ENCODE results near the gene IL1RL1. TPM values are rescaled to one million over a fixed set of nuclear protein-coding genes. Genes with fewer than 3 reads are reported as not detected.

The IL1RL1 gene
- total RNA-seq, 1 experiment from 2014 or later: not detected

DNA sequence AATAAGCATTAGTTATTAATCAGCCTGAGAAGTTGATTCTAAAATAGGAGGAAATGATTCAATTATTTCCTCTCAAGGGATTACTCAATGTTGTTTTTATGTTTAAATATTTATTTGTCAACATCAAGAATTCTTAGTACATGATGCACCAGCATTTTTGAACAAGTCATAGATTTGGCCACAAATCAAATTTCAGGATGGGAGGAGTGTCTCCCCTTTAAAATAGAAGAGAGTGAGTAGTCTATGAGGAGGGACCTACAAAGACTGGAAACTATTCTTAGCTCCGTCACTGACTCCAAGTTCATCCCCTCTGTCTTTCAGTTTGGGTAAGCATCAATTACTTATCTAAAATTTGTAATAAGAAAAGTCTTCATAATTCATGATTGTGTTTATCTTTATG is 25.6 kb downstream of the IL1RL1 start:
- Histone ChIP-seq H3K4me3 (ENCODE audit: insufficient read depth, low read depth, low read length) (no peak overlapping the region), H3K27me3 (ENCODE audit: control insufficient read depth, insufficient read depth, low read length) (no peaks in the 10 kb centered on the region), H3K36me3 (replicated peaks; ENCODE audit: control insufficient read depth, insufficient read depth, low read length) (no peaks in the 10 kb centered on the region)
- no peak for DNase-seq

DNA sequence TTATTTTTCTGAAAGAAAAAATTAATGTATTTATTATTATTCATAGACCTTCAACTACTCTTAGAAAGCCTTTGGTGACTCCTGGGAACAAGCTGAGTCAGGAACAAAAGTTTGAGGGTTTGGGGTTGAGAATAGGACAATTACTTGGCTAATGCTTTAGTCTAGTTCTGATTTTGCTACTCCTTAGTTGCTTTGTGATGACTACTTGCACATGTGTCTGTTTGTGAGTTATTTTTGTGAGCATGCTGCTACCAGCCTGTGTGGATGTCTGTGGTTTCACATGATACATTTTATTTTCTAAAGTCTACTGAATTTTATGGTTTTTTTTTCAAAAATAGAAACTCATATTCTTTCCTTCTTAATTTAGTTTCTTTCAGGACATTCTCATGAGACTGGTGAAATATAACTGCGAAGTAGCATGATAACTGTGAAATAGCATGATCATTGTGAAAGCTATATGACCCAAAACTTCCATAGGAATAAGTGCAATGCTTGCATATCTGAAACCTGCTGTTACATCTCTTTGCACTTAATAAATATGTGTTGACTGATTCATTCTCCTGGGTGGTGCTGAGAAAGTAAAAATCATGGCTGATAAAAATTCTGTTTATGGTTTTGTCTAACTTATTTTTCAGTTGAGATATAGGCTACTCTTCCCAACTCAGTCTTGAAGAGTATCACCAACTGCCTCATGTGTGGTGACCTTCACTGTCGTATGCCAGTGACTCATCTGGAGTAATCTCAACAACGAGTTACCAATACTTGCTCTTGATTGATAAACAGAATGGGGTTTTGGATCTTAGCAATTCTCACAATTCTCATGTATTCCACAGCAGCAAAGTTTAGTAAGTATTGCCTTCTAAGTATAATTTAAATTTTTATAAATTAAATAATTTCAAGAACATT is 26.4 kb downstream of the IL1RL1 start:
- Histone ChIP-seq H3K4me3 (ENCODE audit: insufficient read depth, low read depth, low read length) (no peak overlapping the region), H3K36me3 (replicated peaks; ENCODE audit: control insufficient read depth, insufficient read depth, low read length) (no peaks in the 10 kb centered on the region), H3K27me3 (ENCODE audit: control insufficient read depth, insufficient read depth, low read length) (no peaks in the 10 kb centered on the region)
- no peak for DNase-seq

DNA sequence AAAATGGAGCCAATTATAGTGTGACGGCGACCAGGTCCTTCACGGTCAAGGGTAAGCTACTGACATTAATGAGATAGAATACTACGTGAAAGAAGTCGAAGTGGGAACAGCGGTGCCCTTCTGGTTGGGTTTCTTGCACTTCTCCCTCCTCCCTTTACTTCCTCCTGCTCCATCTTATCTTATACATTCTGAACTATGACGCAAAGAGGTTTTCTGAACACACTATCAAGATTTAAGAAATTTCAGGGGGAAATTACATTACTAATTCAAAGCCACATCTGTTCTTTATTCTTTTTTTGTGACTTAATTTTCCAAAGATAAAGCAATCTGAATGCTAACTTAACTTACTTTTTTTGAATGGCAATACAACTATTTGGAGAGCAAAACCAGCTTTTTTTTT is 29.4 kb downstream of the IL1RL1 start:
- no peaks in the 10 kb centered on the region for H3K36me3 ChIP-seq (replicated peaks; ENCODE audit: control insufficient read depth, insufficient read depth, low read length)
- no peak for DNase-seq
- no peaks in the 10 kb centered on the region for H3K27me3 ChIP-seq (ENCODE audit: control insufficient read depth, insufficient read depth, low read length)
- no peak overlapping the region for H3K4me3 ChIP-seq (ENCODE audit: insufficient read depth, low read depth, low read length)

DNA sequence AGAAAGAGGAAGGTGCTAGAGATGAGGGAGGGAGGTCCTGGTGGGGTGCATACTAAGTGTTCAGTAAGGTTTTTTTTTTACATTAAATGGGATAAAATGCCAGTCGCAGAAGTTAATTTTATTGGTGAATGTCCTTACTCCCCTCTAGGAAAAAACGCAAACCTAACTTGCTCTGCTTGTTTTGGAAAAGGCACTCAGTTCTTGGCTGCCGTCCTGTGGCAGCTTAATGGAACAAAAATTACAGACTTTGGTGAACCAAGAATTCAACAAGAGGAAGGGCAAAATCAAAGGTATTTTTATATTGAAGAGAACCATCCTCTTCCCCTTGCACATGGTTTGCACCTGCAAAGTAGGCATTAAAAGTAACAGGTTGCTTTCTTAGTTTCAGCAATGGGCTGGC is 31.5 kb downstream of the IL1RL1 start:
- Histone ChIP-seq H3K36me3 (replicated peaks; ENCODE audit: control insufficient read depth, insufficient read depth, low read length) (no peaks in the 10 kb centered on the region), H3K4me3 (ENCODE audit: insufficient read depth, low read depth, low read length) (no peak overlapping the region), H3K27me3 (ENCODE audit: control insufficient read depth, insufficient read depth, low read length) (no peaks in the 10 kb centered on the region)
- no peak for DNase-seq

DNA sequence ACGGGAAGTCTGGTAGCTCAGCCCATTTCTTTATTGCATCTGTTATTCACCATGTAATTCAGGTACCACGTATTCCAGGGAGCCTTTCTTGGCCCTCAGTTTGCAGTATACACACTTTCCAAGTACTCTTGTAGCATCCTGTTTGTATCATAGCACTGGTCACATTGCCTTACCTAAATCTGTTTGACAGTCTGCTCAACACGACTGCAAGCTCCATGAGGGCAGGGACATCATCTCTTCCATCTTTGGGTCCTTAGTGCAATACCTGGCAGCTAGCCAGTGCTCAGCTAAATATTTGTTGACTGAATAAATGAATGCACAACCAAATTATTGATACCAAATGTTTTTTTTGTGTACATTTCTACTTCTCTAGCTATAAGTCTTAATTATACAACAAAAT is 33.0 kb downstream of the IL1RL1 start:
- Histone ChIP-seq H3K4me3 (ENCODE audit: insufficient read depth, low read depth, low read length) (no peak overlapping the region), H3K27me3 (ENCODE audit: control insufficient read depth, insufficient read depth, low read length) (no peaks in the 10 kb centered on the region), H3K36me3 (replicated peaks; ENCODE audit: control insufficient read depth, insufficient read depth, low read length) (no peaks in the 10 kb centered on the region)
- DNase-seq: no peak

DNA sequence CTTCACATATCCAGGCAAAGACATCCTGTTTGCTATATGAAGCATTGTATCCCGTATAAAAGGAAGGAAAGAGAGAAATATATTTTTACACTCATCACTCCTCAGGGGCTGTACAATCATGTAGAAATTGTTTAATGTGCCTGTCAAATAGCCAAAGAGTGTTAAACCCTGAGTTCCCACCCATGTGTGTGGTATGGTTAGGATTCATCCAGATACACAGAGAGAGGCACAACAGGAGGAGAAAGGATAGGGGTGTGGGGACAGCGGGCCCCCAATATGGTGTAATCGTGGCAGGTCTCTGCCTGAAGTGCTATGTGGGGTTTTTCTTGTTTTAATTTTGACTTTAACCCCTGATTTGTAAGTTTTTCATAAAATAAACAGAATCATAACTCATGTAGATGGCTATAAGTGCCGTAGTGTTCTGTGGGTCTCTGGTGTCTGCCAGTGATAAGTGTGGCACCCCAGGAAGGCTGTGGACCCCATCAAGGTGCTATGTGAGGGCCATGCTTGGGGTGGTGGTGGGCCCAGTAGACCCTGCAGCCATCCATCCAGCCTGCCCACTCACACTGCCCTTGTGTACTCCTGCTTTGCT is 34.1 kb downstream of the IL1RL1 start:
- no peaks in the 10 kb centered on the region for H3K27me3 ChIP-seq (ENCODE audit: control insufficient read depth, insufficient read depth, low read length)
- DNase-seq: no peak
- no peak overlapping the region for H3K4me3 ChIP-seq (ENCODE audit: insufficient read depth, low read depth, low read length)

DNA sequence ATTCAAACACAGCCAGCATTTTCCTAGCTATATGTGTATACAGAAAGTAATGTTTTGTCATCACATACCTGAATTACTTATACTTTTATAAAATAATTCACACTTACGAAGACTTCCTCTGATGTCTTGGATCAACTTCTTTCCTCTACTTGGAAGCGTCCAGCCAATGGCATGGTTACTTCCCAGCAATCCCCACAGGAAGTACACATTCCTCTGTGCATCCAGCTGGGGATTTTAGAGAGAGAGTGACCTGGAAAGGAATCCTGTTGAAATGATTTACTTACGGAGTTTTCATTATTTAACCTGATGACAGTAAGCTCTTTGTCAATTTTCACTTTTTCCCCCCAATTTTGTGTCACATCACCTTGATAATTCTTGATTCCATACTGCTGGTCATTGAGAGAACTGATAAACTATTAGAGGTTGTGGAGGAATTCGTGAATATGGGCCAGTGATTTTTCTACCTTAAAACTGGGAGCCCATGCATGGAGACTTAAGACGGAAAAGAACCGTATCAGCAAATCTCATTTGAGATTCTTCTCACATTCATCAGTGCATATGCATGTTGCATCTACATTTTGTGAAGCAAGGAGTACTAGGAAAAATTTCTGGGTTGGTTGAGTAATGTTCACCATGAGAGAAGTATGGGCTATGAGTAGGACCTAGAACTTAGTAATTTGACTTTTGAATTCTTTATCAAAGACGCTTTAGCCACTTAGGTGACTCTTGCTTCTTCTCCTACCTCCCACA is 35.2 kb downstream of the IL1RL1 start:
- H3K36me3 ChIP-seq (replicated peaks; ENCODE audit: control insufficient read depth, insufficient read depth, low read length): no peaks in the 10 kb centered on the region
- H3K4me3 ChIP-seq (ENCODE audit: insufficient read depth, low read depth, low read length): no peak overlapping the region
- no peak for DNase-seq
- no peaks in the 10 kb centered on the region for H3K27me3 ChIP-seq (ENCODE audit: control insufficient read depth, insufficient read depth, low read length)

More for the DNA sequence above, 34.1 kb downstream of the IL1RL1 start:
- H3K36me3 ChIP-seq (replicated peaks; ENCODE audit: control insufficient read depth, insufficient read depth, low read length): no peaks in the 10 kb centered on the region

DNA sequence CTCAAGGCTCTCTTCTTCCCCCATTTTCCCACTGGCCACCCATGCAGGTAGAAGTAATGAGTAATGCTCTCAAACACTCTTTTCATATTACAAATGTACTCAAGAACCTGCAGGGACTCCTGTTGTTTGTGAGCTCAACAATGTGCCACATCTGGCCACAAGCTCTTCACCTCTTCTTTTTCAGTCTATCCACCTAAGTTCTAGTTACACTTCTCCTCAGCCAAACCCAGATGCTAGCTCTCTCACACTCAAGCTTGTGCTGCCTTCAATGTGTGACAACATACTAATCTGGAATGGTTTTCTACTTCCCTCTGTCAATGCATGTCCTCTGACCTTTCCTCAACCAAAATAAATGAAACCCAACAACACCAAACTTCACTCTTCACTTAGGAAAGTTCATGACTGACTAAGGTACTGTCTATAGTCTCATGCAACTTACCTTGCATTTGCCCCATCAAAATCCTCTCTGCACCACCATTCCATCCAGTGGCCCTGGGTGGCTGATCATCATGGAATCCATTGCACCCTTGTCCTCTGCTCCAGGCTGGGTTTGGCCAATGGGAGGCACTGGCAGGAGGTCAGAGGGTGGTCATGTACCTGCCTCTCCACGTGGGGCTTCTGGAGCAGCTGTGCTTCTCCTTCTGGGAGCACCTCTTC is 38.9 kb downstream of the IL1RL1 start:
- DNase-seq: no peak
- no peaks in the 10 kb centered on the region for H3K36me3 ChIP-seq (replicated peaks; ENCODE audit: control insufficient read depth, insufficient read depth, low read length)
- H3K4me3 ChIP-seq (ENCODE audit: insufficient read depth, low read depth, low read length): no peak overlapping the region
- H3K27me3 ChIP-seq (ENCODE audit: control insufficient read depth, insufficient read depth, low read length): no peaks in the 10 kb centered on the region; the same call in 1 of the 2 replicates

DNA sequence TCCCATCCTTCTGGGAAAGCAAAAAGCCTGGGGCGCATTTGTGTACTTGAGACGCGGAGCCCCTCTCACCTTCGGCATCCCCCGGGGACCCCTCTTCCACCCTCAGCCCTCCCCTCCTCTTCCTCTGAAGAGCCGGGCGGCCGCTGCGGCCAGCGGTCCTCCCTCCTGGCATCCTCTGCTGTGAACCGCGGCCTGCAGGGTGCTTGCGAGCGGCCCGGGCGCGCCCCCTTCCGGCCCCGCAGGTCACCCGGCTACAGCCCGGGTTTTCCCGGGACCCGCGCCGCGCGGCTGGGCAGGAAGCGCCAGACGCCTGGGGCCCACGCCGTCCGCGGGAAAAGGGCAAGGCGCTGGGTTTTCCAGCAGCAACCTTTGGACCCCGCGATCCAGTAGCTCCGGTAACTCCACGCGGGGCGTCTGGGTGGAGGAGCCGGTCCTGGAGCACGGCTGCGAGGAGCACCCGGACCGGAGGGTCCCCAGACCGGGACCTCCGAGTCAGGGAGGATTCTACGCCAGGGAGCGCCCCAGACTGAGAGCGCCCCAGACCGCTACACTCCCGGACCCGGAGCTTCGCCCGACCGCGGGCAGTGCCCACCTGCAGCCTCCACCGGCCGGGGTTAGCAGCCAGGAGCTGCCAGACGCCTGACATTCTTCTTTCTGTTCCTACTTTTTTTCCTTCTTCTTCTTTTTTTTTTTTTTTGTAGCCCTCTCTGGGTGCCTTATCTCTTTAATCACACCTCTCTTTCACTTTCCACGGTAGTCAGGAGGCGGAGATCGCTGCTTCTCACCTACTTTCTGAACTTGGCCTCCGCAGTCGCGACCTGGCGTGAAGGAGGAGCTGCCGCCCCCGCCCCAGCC is 44.4 kb downstream of the IL1RL1 start, which contains the start of gene IL18R1:
Gene IL18R1 (plus strand): TSS at position 271 of the 855 bp plus-strand sequence. CDS start 6,865 bp downstream, outside the sequence.
- H3K4me3 ChIP-seq (ENCODE audit: insufficient read depth, low read depth, low read length): peak within 1 kb of the TSS; percentile 54

DNA sequence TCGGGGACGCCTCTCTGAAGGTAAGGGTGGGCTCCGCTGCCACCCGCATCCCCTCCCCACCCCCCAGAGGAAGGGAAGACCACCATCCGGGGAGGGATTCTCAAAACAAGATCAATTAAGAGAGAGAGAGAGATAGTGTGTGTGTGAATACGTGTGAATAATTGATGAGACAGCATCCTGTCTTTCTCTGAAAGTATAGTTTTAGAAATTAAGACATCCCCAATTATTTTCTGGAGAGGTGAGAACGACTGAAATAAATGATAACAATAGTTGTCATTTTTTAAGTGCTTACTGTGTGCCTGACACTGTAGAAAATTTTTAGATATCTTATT is 45.0 kb downstream of the IL1RL1 start:
- Histone ChIP-seq H3K4me3 (ENCODE audit: insufficient read depth, low read depth, low read length) (peak overlapping the region; percentile 54), H3K27me3 (ENCODE audit: control insufficient read depth, insufficient read depth, low read length) (peaks cover 16% of the 10 kb centered on the region), H3K36me3 (replicated peaks; ENCODE audit: control insufficient read depth, insufficient read depth, low read length) (no peaks in the 10 kb centered on the region)
- no peak for DNase-seq

More for the DNA sequence above, 44.4 kb downstream of the IL1RL1 start, which contains the start of gene IL18R1:
- Histone ChIP-seq H3K36me3 (replicated peaks; ENCODE audit: control insufficient read depth, insufficient read depth, low read length) (no peaks in the 10 kb centered on the region), H3K27me3 (ENCODE audit: control insufficient read depth, insufficient read depth, low read length) (peaks cover 16% of the 10 kb centered on the region)
- peak; percentile 86 for DNase-seq

DNA sequence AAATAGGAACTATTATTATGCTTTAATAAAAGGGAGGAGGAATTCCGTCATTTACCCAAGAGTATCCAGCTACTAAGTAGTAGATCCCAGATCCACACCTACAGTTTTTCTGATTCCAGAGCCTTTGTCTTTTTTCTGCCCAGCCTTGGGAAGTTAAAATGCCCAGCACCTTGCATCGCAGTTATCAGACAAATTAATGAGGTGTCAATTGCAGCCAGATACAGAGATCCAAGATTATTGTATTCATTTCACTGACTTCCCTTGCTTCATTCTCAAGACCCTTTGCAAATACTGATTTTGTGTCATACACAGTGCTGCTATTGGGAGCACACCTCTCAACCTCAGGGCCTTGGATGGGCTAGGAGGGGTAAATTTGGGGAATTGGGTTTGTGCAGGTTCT is 45.4 kb downstream of the IL1RL1 start:
- no peak for DNase-seq
- Histone ChIP-seq H3K4me3 (ENCODE audit: insufficient read depth, low read depth, low read length) (no peak overlapping the region), H3K27me3 (ENCODE audit: control insufficient read depth, insufficient read depth, low read length) (peaks cover 16% of the 10 kb centered on the region)

DNA sequence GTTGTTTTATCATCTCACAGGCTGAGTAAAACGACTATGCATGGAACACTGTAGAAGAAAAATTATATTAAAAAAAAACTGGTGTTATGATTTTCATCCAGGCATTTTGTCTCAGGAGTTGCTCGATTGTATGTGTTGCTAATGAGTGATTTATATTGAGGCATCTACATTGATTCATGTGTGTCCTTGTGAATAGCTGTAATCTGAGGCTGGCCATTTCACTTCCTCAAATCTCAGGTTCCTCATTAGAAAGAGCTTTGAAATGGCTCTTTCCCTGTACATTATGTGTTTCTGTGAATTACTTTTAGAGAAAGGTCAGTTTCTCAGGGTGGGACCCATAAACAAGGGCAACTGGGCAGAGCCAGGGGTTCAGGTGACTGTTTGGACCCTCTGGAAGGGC is 46.6 kb downstream of the IL1RL1 start:
- Histone ChIP-seq H3K27me3 (ENCODE audit: control insufficient read depth, insufficient read depth, low read length) (peaks cover 16% of the 10 kb centered on the region), H3K36me3 (replicated peaks; ENCODE audit: control insufficient read depth, insufficient read depth, low read length) (no peaks in the 10 kb centered on the region), H3K4me3 (ENCODE audit: insufficient read depth, low read depth, low read length) (no peak overlapping the region)
- no peak for DNase-seq

More for the DNA sequence above, 45.4 kb downstream of the IL1RL1 start:
- H3K36me3 ChIP-seq (replicated peaks; ENCODE audit: control insufficient read depth, insufficient read depth, low read length): no peaks in the 10 kb centered on the region

DNA sequence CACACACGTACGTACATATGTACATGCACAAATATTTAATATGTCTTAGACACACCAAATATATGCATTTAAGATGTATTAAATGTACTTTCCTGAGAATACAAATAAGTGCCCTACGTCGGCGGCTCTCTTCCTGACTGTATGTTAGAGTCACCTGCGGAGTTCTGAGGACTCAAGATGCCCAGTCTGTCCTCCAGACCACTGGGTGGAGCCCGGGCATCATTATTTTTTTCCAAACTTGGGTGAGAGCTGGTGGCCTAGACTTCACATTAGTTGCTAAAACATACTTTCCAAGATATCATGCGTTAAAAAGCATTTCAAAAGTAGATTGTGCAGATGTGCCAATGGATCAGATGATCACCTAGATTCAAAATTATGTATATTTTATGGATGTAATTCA is 47.1 kb downstream of the IL1RL1 start:
- Histone ChIP-seq H3K4me3 (ENCODE audit: insufficient read depth, low read depth, low read length) (no peak overlapping the region), H3K36me3 (replicated peaks; ENCODE audit: control insufficient read depth, insufficient read depth, low read length) (no peaks in the 10 kb centered on the region), H3K27me3 (ENCODE audit: control insufficient read depth, insufficient read depth, low read length) (peaks cover 16% of the 10 kb centered on the region)
- no peak for DNase-seq

All from H7 (cell line).